HG03103 (cell line): ENCODE data around the gene CD300A.
"Not testable (repeated sequence)": the region's sequence is repeated elsewhere in the genome, so short reads cannot be mapped to it uniquely, and the experiment has no call there.

Source experiments
- ATAC-seq: cut with Tn5 transposase; IDR thresholded peaks from one replicate; pipeline ENCODE4 v1.9.1; 2021; ENCODE audit warnings: low read depth; ENCODE audit not compliant: unreplicated experiment

Gene CD300A

GRCh38 chr17:74516561-74517328, 50.3 kb downstream of the CD300A start:
- ATAC-seq, result no peak

- ATAC-seq, result not testable (repeated sequence)
These were observed 52.1 kb downstream of the CD300A start for GRCh38 chr17:74518413-74518981.

GRCh38 chr17:74520016-74520434, 53.6 kb downstream of the CD300A start:
- ATAC-seq, result no peak

GRCh38 chr17:74520790-74521480, 54.5 kb downstream of the CD300A start:
- ATAC-seq, result no peak

GRCh38 chr17:74521701-74522201, 55.3 kb downstream of the CD300A start:
- ATAC-seq, result no peak

GRCh38 chr17:74522381-74523105, 56.1 kb downstream of the CD300A start:
- no peak for ATAC-seq

- no peak for ATAC-seq
These were observed 56.9 kb downstream of the CD300A start for GRCh38 chr17:74523308-74523707.

- no peak for ATAC-seq
These were observed 58.4 kb downstream of the CD300A start for GRCh38 chr17:74524653-74525464.

- ATAC-seq, result no peak
These were observed 59.0 kb downstream of the CD300A start for GRCh38 chr17:74525465-74525725.

- no peak for ATAC-seq
These were observed 59.4 kb downstream of the CD300A start for GRCh38 chr17:74525781-74526288.

GRCh38 chr17:74526681-74527080, 60.2 kb downstream of the CD300A start:
- no peak for ATAC-seq

GRCh38 chr17:74527081-74527480, 60.6 kb downstream of the CD300A start:
- ATAC-seq, result no peak

GRCh38 chr17:74527756-74528155, 61.3 kb downstream of the CD300A start:
- ATAC-seq, result no peak

- peak; percentile 80 for ATAC-seq
These were observed 62.2 kb downstream of the CD300A start for GRCh38 chr17:74528491-74529199.

GRCh38 chr17:74529243-74529642, 62.8 kb downstream of the CD300A start:
- ATAC-seq, result no peak

- ATAC-seq, result no peak
These were observed 64.4 kb downstream of the CD300A start for GRCh38 chr17:74530831-74531150.

GRCh38 chr17:74531231-74531761, 64.9 kb downstream of the CD300A start, which contains the start of gene CD300LB:
Gene CD300LB (minus strand): TSS chr17:74531475. CDS start chr17:74531350, 125 bp downstream.
- no peak for ATAC-seq

- no peak for ATAC-seq
These were observed 65.7 kb downstream of the CD300A start for GRCh38 chr17:74532115-74532514.
